Muscle layer of duodenum (tissue), 2 donors: ENCODE results near the gene SPO11.

ENCODE experiments used
- H3K27ac ChIP-seq: one replicate; pipeline ENCODE4 v1.7.0; 2013; ENCODE audit warnings: mild to moderate bottlenecking, low read length
- H3K27me3 ChIP-seq: one replicate; pipeline ENCODE4 v1.7.0; 2013; ENCODE audit warnings: low read depth, mild to moderate bottlenecking, control low read depth, low read length
- H3K36me3 ChIP-seq, 2 donors: one replicate each; pipeline ENCODE4 v1.7.0; 2013; ENCODE audit warnings: low read length in 2 of 2, control low read depth in 1 of 2, mild to moderate bottlenecking in 1 of 2; ENCODE audit not compliant: insufficient read depth in 2 of 2, control insufficient read depth in 1 of 2
- H3K4me1 ChIP-seq, 2 donors: one replicate each; pipeline ENCODE4 v1.7.0; 2013; ENCODE audit warnings: low read length in 2 of 2, mild to moderate bottlenecking in 2 of 2, control low read depth in 1 of 2, moderate library complexity in 1 of 2; ENCODE audit not compliant: insufficient read depth in 2 of 2, control insufficient read depth in 1 of 2
- H3K4me3 ChIP-seq, 2 donors: one replicate each; pipeline ENCODE4 v1.7.0; 2013; ENCODE audit warnings: low read length in 2 of 2, low read depth in 1 of 2, mild to moderate bottlenecking in 1 of 2
- H3K9me3 ChIP-seq, 2 donors: one replicate each; pipeline ENCODE4 v1.7.0; 2013; ENCODE audit warnings: low read length in 2 of 2, control low read depth in 1 of 2, mild to moderate bottlenecking in 1 of 2; ENCODE audit not compliant: control insufficient read depth in 1 of 2
- donor health status: healthy.

The SPO11 gene

GRCh38 chr20:57322476-57322875 is 7.1 kb upstream of the SPO11 start:
- Histone ChIP-seq H3K27me3 (no peaks in the 10 kb centered on the region), H3K4me1 (no peaks in the 10 kb centered on the region)

GRCh38 chr20:57323034-57323433 is 6.6 kb upstream of the SPO11 start:
- no peaks in the 10 kb centered on the region for H3K36me3 ChIP-seq
- no peak overlapping the region for H3K4me3 ChIP-seq
- no peaks in the 10 kb centered on the region for H3K4me1 ChIP-seq
- H3K9me3 ChIP-seq, result no peaks in the 10 kb centered on the region
- H3K27me3 ChIP-seq, result no peaks in the 10 kb centered on the region
- no peak overlapping the region for H3K27ac ChIP-seq

More at GRCh38 chr20:57322476-57322875, 7.1 kb upstream of the SPO11 start:
- Histone ChIP-seq H3K27ac (no peak overlapping the region), H3K9me3 (no peaks in the 10 kb centered on the region), H3K36me3 (no peaks in the 10 kb centered on the region), H3K4me3 (no peak overlapping the region)

GRCh38 chr20:57325632-57326356 is 3.8 kb upstream of the SPO11 start:
- no peaks in the 10 kb centered on the region for H3K27me3 ChIP-seq
- H3K9me3 ChIP-seq, result no peaks in the 10 kb centered on the region
- H3K4me1 ChIP-seq, result no peaks in the 10 kb centered on the region
- H3K27ac ChIP-seq, result no peak overlapping the region
- H3K36me3 ChIP-seq, result no peaks in the 10 kb centered on the region
- H3K4me3 ChIP-seq, result no peak overlapping the region

- Histone ChIP-seq H3K9me3 (no peaks in the 10 kb centered on the region), H3K27me3 (no peaks in the 10 kb centered on the region), H3K27ac (no peak overlapping the region)
These were observed 2.7 kb upstream of the SPO11 start for GRCh38 chr20:57326667-57327455.

GRCh38 chr20:57327820-57328219 is 1.8 kb upstream of the SPO11 start:
- no peaks in the 10 kb centered on the region for H3K4me1 ChIP-seq
- H3K27ac ChIP-seq, result no peak overlapping the region
- no peak overlapping the region for H3K4me3 ChIP-seq
- H3K36me3 ChIP-seq, result no peaks in the 10 kb centered on the region
- H3K27me3 ChIP-seq, result no peaks in the 10 kb centered on the region
- no peaks in the 10 kb centered on the region for H3K9me3 ChIP-seq

More at GRCh38 chr20:57326667-57327455, 2.7 kb upstream of the SPO11 start:
- Histone ChIP-seq H3K36me3 (no peaks in the 10 kb centered on the region), H3K4me3 (no peak overlapping the region), H3K4me1 (no peaks in the 10 kb centered on the region)

GRCh38 chr20:57330998-57331397 is 1.4 kb downstream of the SPO11 start:
- Histone ChIP-seq H3K9me3 (no peaks in the 10 kb centered on the region), H3K4me3 (no peak overlapping the region), H3K4me1 (no peaks in the 10 kb centered on the region), H3K27me3 (no peaks in the 10 kb centered on the region), H3K36me3 (no peaks in the 10 kb centered on the region), H3K27ac (no peak overlapping the region)

GRCh38 chr20:57332105-57333089 is 2.8 kb downstream of the SPO11 start:
- no peaks in the 10 kb centered on the region for H3K9me3 ChIP-seq
- no peaks in the 10 kb centered on the region for H3K27me3 ChIP-seq
- no peaks in the 10 kb centered on the region for H3K36me3 ChIP-seq
- no peak overlapping the region for H3K4me3 ChIP-seq
- H3K4me1 ChIP-seq, result no peaks in the 10 kb centered on the region
- no peak overlapping the region for H3K27ac ChIP-seq

GRCh38 chr20:57335392-57335791 is 5.8 kb downstream of the SPO11 start:
- no peaks in the 10 kb centered on the region for H3K4me1 ChIP-seq
- H3K27me3 ChIP-seq, result no peaks in the 10 kb centered on the region
- H3K27ac ChIP-seq, result no peak overlapping the region
- no peaks in the 10 kb centered on the region for H3K36me3 ChIP-seq
- H3K4me3 ChIP-seq, result no peak overlapping the region
- H3K9me3 ChIP-seq, result no peaks in the 10 kb centered on the region

- H3K27ac ChIP-seq, result no peak overlapping the region
- H3K4me3 ChIP-seq, result no peak overlapping the region
- H3K36me3 ChIP-seq, result no peaks in the 10 kb centered on the region
- no peaks in the 10 kb centered on the region for H3K4me1 ChIP-seq
- H3K27me3 ChIP-seq, result no peaks in the 10 kb centered on the region
- H3K9me3 ChIP-seq, result no peaks in the 10 kb centered on the region
These were observed 12.1 kb downstream of the SPO11 start for GRCh38 chr20:57341663-57342062.

- H3K4me3 ChIP-seq, result no peak overlapping the region
- H3K4me1 ChIP-seq, result no peaks in the 10 kb centered on the region
- no peaks in the 10 kb centered on the region for H3K27me3 ChIP-seq
- no peaks in the 10 kb centered on the region for H3K9me3 ChIP-seq
- H3K36me3 ChIP-seq, result no peaks in the 10 kb centered on the region
- no peak overlapping the region for H3K27ac ChIP-seq
These were observed 13.2 kb downstream of the SPO11 start for GRCh38 chr20:57342829-57343228.

- no peak overlapping the region for H3K27ac ChIP-seq
- H3K4me3 ChIP-seq, result no peak overlapping the region
These were observed 16.9 kb downstream of the SPO11 start for GRCh38 chr20:57346477-57346876.

More at GRCh38 chr20:57346477-57346876, 16.9 kb downstream of the SPO11 start:
- no peaks in the 10 kb centered on the region for H3K36me3 ChIP-seq
- H3K9me3 ChIP-seq, result no peaks in the 10 kb centered on the region
- H3K27me3 ChIP-seq, result no peaks in the 10 kb centered on the region
- H3K4me1 ChIP-seq, result no peaks in the 10 kb centered on the region
